Heart left ventricle (tissue), 16 donors: Measurements from ENCODE around the gene BRWD1. TPM values are rescaled to one million over a fixed set of nuclear protein-coding genes. Genes with fewer than 3 reads are reported as not detected.

Source experiments
- ATAC-seq, 4 donors: fragments of 200-7000 bp; cut with Tn5 transposase; one replicate each; pipeline ENCODE4 v1.9.1; 2020 to 2022; ENCODE audit warnings: moderate library complexity in 4 of 4, mild to moderate bottlenecking in 3 of 4, moderate number of reproducible peaks in 1 of 4
- DNase-seq, 5 donors: peaks; one replicate each; pipeline ENCODE4 v3.0.0-alpha.2; 2020
- H3K27ac ChIP-seq, 12 donors: fragments of 200-600 bp; sonication (generic) in 4 of 12; one replicate each; pipeline versions ENCODE4 v1.5.0 to v1.8.0; 2016 to 2022; ENCODE audit warnings: mild to moderate bottlenecking in 2 of 12
- H3K27me3 ChIP-seq, 9 donors: fragments of 200-600 bp; sonication (generic) in 2 of 9; one replicate each; pipeline versions ENCODE4 v1.5.1 to v1.8.0; 2016 to 2022; ENCODE audit warnings: mild to moderate bottlenecking in 3 of 9
- H3K36me3 ChIP-seq, 9 donors: fragments of 200-600 bp; sonication (generic) in 2 of 9; one replicate each; pipeline versions ENCODE4 v1.5.0 to v1.8.0; 2018 to 2022; ENCODE audit warnings: mild to moderate bottlenecking in 2 of 9
- H3K4me1 ChIP-seq, 12 donors: fragments of 200-600 bp; sonication (generic) in 4 of 12; one replicate each; pipeline versions ENCODE4 v1.5.0 to v1.8.0; 2016 to 2022; ENCODE audit warnings: mild to moderate bottlenecking in 3 of 12
- H3K4me3 ChIP-seq, 12 donors: fragments of 200-600 bp; sonication (generic) in 4 of 12; one replicate each; pipeline versions ENCODE4 v1.5.0 to v1.8.0; 2017 to 2022; ENCODE audit warnings: mild to moderate bottlenecking in 9 of 12, moderate library complexity in 4 of 12
- H3K9me3 ChIP-seq, 12 donors: fragments of 200-600 bp; sonication (generic) in 4 of 12; one replicate each; pipeline versions ENCODE4 v1.5.0 to v1.8.0; 2016 to 2022; ENCODE audit warnings: mild to moderate bottlenecking in 1 of 12
- CTCF ChIP-seq, 12 donors: fragments of 200-600 bp; sonication (generic) in 4 of 12; IDR thresholded peaks; one replicate each; pipeline versions ENCODE4 v1.5.0 to v1.8.0; 2018 to 2022; ENCODE audit warnings: antibody characterized with exemption in 12 of 12, mild to moderate bottlenecking in 5 of 12
- POLR2A ChIP-seq, 2 donors: fragments of 450-650 bp; IDR thresholded peaks; one replicate each; pipeline ENCODE4 v1.6.1; 2017; ENCODE audit warnings: antibody characterized with exemption in 2 of 2, mild to moderate bottlenecking in 2 of 2, moderate library complexity in 2 of 2
- WGBS, 4 donors: extraction: QIAGEN DNeasy Blood & Tissue Kit in 2 of 4; methylation state at CpG; one replicate each; pipeline versions ENCODE4 v1.1.5 to v1.1.7; 2013 to 2018; 5-methylcytosine and 5-hydroxymethylcytosine counted together
- intact Hi-C, 10 donors: fragments of 100-400 bp; cut with DNase I; formaldehyde crosslinking; loops; one replicate each; pipeline versions ENCODE4 v1.11.1 to v1.14.2; 2022
- polyA plus RNA-seq, 2 donors: library from polyadenylated mRNA; stranded (reverse); fragments of 200-250 nt; gene quantifications; one replicate each; pipeline ENCODE4 v1.2.3, GENCODE V29; 2013
- total RNA-seq, 9 donors: library from RNA; depleted of rRNA in 2 of 9; stranded (reverse); fragments of >200 nt in 2 of 9; fragmentation: NEBNext Ultra II Directional in 3 of 9; extraction: Animal tissue kit (Norgen Biotek cat#: 25700) in 3 of 9; gene quantifications; one replicate each; pipeline versions ENCODE4 v1.1.0 to v1.2.4, GENCODE V29; 2016 to 2023
- donor health status: ischemic (EF 13 %, LVEDD 7.1; RV severe dilation, severe dysfunction).
- donor health status: healthy with polysubstance abuse.
- donor health status: DM: no; HTN: yes; CAD: no.
- donor health status: DM: no; HTN: no; CAD: no.
- donor health status: ischemic (EF 25% LVEDD 6.9; RV normal size, moderate dysfunction).
- donor health status: ischemic (EF 25% LVEDD 5.7; RV mildly dilated, moderate dysfunction).
- donor health status: healthy.
- donor health status: DM: yes; HTN: yes; CAD: no.
- donor health status: ischemic (EF 35%, LVEDD 5.7; RV mildly dilated, moderate dysfunction).
- donor health status: nonischemic (EF 11% LVEDD 7.7; RV severe dilation, severe dysfunction).
- donor health status: DM: yes; HTN: yes; CAD: no.
- donor health status: PGD.
- donor health status: ischemic (EF 29% LVEDD 5.4; RV normal size, mild dysfunction).
- donor health status: nonischemic (EF 23%, LVEDD 6.1; RV moderate dilation, normal function).

Gene BRWD1
- total and polyA plus RNA-seq, 11 donors: 9.7 to 44.5 (median 32.0) TPM

- peak overlapping the region; percentile 72 to 97 (median 86) for H3K4me3 ChIP-seq
- WGBS, 4 donors: 3 to 11% (median 6%) methylated on average over 15 to 51 of the region's 51 CpGs
- H3K36me3 ChIP-seq: peaks cover 0 to 24% (median 4%) of the 10 kb centered on the region in 9 donors
- intact Hi-C loops: loop anchor here in 5 of 10 donors (5.0 to 10.0 kb wide), 2 partner anchors 202 to 205 kb away; a partner anchor contains a TSS
- ATAC-seq (peak in 1 of 4 donors; percentile 6), DNase-seq (no peak)
- peak overlapping the region in 11 of 12 donors; percentile 89 to 96 (median 92) for H3K27ac ChIP-seq
- no peak for TF ChIP-seq CTCF (IDR thresholded peaks at IDR 0.05)
- TF ChIP-seq POLR2A (IDR thresholded peaks at IDR 0.05): no peak
- H3K4me1 ChIP-seq: peaks cover 0 to 24% (median 14%) of the 10 kb centered on the region in 12 donors
- H3K9me3 ChIP-seq: no peaks in the 10 kb centered on the region
- no peaks in the 10 kb centered on the region for H3K27me3 ChIP-seq
Measured at GRCh38 chr21:39182484-39183271, 130.8 kb downstream of the BRWD1 start.

- Histone ChIP-seq H3K36me3 (peaks cover 0 to 30% (median 5%) of the 10 kb centered on the region in 9 donors), H3K9me3 (no peaks in the 10 kb centered on the region), H3K27ac (no peak overlapping the region), H3K27me3 (no peaks in the 10 kb centered on the region), H3K4me1 (peaks cover 0 to 24% (median 14%) of the 10 kb centered on the region in 12 donors), H3K4me3 (peak overlapping the region in 8 of 12 donors; percentile 72 to 97 (median 88))
- intact Hi-C loops: loop anchor here in 5 of 10 donors (5.0 to 10.0 kb wide), 2 partner anchors 203 to 205 kb away; a partner anchor contains a TSS
- DNase-seq (no peak), ATAC-seq (no peak)
- no peak for TF ChIP-seq POLR2A (IDR thresholded peaks at IDR 0.05)
- no peak for TF ChIP-seq CTCF (IDR thresholded peaks at IDR 0.05)
- 63 to 70% (median 64%) methylated on average over 8 of the region's 8 CpGs for WGBS, 4 donors
Measured at GRCh38 chr21:39182016-39182415, 131.4 kb downstream of the BRWD1 start.

- Histone ChIP-seq H3K4me1 (peaks cover 0 to 24% (median 15%) of the 10 kb centered on the region in 12 donors), H3K27ac (no peak overlapping the region), H3K4me3 (no peak overlapping the region), H3K9me3 (no peaks in the 10 kb centered on the region), H3K36me3 (peaks cover 0 to 37% (median 12%) of the 10 kb centered on the region in 9 donors), H3K27me3 (no peaks in the 10 kb centered on the region)
- 90 to 93% (median 91%) methylated on average over 4 of the region's 4 CpGs for WGBS, 4 donors
- TF ChIP-seq POLR2A (IDR thresholded peaks at IDR 0.05) (no peak), CTCF (IDR thresholded peaks at IDR 0.05) (no peak)
- intact Hi-C loops: loop anchor here in 5 of 10 donors (5.0 to 10.0 kb wide), 2 partner anchors 203 to 206 kb away; a partner anchor contains a TSS
- DNase-seq (no peak), ATAC-seq (no peak)
Measured at GRCh38 chr21:39181205-39181818, 132.1 kb downstream of the BRWD1 start.
